Progenitor cell of endocrine pancreas (in vitro differentiated cells): ENCODE data around the gene RHOA. TPM values are rescaled to one million over a fixed set of nuclear protein-coding genes. Genes with fewer than 3 reads are reported as not detected.
"Not testable (repeated sequence)": the region's sequence is repeated elsewhere in the genome, so short reads cannot be mapped to it uniquely, and the experiment has no call there.

Source experiments
- DNase-seq: peaks from one replicate; pipeline ENCODE4 v3.0.0; 2021; ENCODE audit warnings: low spot score; ENCODE audit not compliant: unreplicated experiment
- H3K27ac Mint-ChIP-seq: 2 replicates; pipeline ENCODE4 v1.8.0; 2021; ENCODE audit warnings: mild to moderate bottlenecking, moderate library complexity, mixed read lengths
- H3K27me3 Mint-ChIP-seq: 2 replicates; pipeline ENCODE4 v1.8.0; 2021; ENCODE audit warnings: mixed read lengths
- H3K36me3 Mint-ChIP-seq: 2 replicates; pipeline ENCODE4 v1.8.0; 2022; ENCODE audit warnings: mixed read lengths; ENCODE audit not compliant: insufficient read depth
- H3K4me1 Mint-ChIP-seq: 2 replicates; pipeline ENCODE4 v1.8.0; 2021; ENCODE audit warnings: low read depth, mixed read lengths
- H3K4me3 Mint-ChIP-seq: 2 replicates; pipeline ENCODE4 v1.8.0; 2021; ENCODE audit warnings: low read depth, mild to moderate bottlenecking, moderate library complexity, mixed read lengths
- H3K9me3 Mint-ChIP-seq: 2 replicates; pipeline ENCODE4 v1.8.0; 2021; ENCODE audit warnings: low read depth, mixed read lengths
- CTCF ChIP-seq: fragments of 200-600 bp; sonication (generic); IDR thresholded peaks from one replicate; pipeline ENCODE4 v1.5.0; 2021; ENCODE audit warnings: antibody characterized with exemption, mild to moderate bottlenecking; ENCODE audit not compliant: unreplicated experiment
- total RNA-seq: library from RNA; stranded (reverse); gene quantifications from 2 replicates; pipeline ENCODE4 v1.2.1, GENCODE V29; 2021

RHOA gene
- total RNA-seq, 1 donor from 2014 or later = 301 TPM

- Mint-ChIP-seq H3K9me3 (no peaks in the 10 kb centered on the region), H3K4me1 (peaks cover 26% of the 10 kb centered on the region), H3K27me3 (no peaks in the 10 kb centered on the region), H3K36me3 (no peaks in the 10 kb centered on the region), H3K27ac (peak overlapping the region; percentile 96), H3K4me3 (peak overlapping the region; percentile 92)
- no peak for TF ChIP-seq CTCF
- peak; percentile 39 for DNase-seq
These were observed 225 bp downstream of the RHOA start for GRCh38 chr3:49411535-49411967.

- TF ChIP-seq CTCF = no peak
- no peaks in the 10 kb centered on the region for H3K9me3 Mint-ChIP-seq
These were observed 786 bp downstream of the RHOA start for GRCh38 chr3:49410846-49411534.

GRCh38 chr3:49410066-49410845, 1.5 kb downstream of the RHOA start:
- no peak for DNase-seq
- H3K36me3 Mint-ChIP-seq = peaks cover 3% of the 10 kb centered on the region
- TF ChIP-seq CTCF = no peak
- peak overlapping the region; percentile 97 for H3K27ac Mint-ChIP-seq
- H3K9me3 Mint-ChIP-seq = no peaks in the 10 kb centered on the region
- H3K27me3 Mint-ChIP-seq = no peaks in the 10 kb centered on the region
- peak overlapping the region; percentile 92 for H3K4me3 Mint-ChIP-seq
- H3K4me1 Mint-ChIP-seq = peaks cover 34% of the 10 kb centered on the region

More at GRCh38 chr3:49410846-49411534, 786 bp downstream of the RHOA start:
- Mint-ChIP-seq H3K36me3 (no peaks in the 10 kb centered on the region), H3K27me3 (no peaks in the 10 kb centered on the region), H3K4me3 (peak overlapping the region; percentile 92), H3K27ac (peak overlapping the region; percentile 97), H3K4me1 (peaks cover 29% of the 10 kb centered on the region)
- DNase-seq = no peak

GRCh38 chr3:49406571-49407565, 4.9 kb downstream of the RHOA start:
- H3K27ac Mint-ChIP-seq = peak overlapping the region; percentile 89
- TF ChIP-seq CTCF = no peak
- H3K4me1 Mint-ChIP-seq = peaks cover 27% of the 10 kb centered on the region
- no peaks in the 10 kb centered on the region for H3K9me3 Mint-ChIP-seq
- DNase-seq = no peak
- peaks cover 3% of the 10 kb centered on the region for H3K36me3 Mint-ChIP-seq
- H3K27me3 Mint-ChIP-seq = no peaks in the 10 kb centered on the region
- H3K4me3 Mint-ChIP-seq = no peak overlapping the region

GRCh38 chr3:49405570-49405969, 6.2 kb downstream of the RHOA start:
- not testable (repeated sequence) for H3K9me3 Mint-ChIP-seq, H3K36me3 Mint-ChIP-seq, H3K27me3 Mint-ChIP-seq, DNase-seq, H3K4me3 Mint-ChIP-seq
- Mint-ChIP-seq H3K4me1 (peaks cover 26% of the 10 kb centered on the region), H3K27ac (peak overlapping the region; percentile 90)
